Amniotic epithelial cell (primary cell): ENCODE data around the gene OR7E24.
A peak's percentile ranks its signal among the peaks of the same experiment; 100 is the strongest.
"Not testable (repeated sequence)": the region's sequence is repeated elsewhere in the genome, so short reads cannot be mapped to it uniquely, and the experiment has no call there.

Experiments used
- DNase-seq: peaks from one replicate; pipeline ENCODE4 v3.0.0-alpha.2; 2010; ENCODE audit warnings: low read depth

OR7E24 gene

DNA sequence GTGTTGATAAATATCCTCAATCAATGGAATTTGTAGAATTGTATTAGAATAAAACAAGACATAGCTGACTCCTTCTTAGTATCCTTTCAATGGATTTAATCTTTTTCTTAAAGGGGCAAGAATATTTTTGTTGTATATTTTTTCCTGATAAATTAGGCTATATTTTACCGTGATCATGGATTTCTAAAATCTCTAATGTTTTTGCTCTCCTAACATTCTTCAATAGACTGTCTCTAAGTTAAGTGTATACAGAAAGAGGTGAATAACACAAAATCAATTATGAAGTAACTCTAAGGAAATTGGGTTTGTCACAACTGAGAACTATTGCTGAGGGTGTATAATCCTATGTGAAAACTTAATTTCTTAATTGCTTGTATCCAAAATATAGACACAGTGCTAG lies at the start of gene OR7E24:
TSS of gene OR7E24 (plus strand) at position 301 of the 400 bp plus-strand sequence. CDS start 114 bp downstream, outside the sequence.
- DNase-seq: no peak

DNA sequence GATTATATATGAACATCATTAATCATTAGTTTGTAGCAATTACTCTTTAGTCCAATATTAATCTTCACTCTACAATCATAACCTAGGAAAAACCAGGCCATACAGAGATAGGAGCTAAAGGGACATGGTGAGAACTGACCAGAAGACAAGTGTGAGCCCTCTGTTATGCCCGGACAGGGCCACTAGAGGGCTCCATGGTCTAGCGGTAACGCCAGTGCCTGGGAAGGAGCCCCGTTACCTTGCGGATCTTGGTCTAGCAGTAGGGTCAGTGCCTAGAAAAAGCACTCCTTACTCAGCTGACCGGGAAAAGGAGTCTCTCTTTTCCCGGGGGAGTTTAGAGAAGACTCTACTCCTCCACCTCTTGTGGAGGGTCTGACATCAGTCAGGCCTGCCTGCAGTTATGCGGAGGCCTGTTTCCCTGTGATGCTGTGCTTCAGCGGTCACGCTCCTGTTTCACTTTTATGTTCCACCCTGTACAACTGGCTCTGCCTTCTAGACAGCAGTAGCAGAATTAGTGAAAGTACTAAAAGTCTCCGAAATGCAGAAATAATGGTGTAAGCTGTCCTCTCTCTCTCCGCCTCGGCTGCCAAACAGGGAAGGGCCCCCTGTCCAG lies 45.1 kb upstream of the OR7E24 start:
- peak; percentile 51 for DNase-seq

DNA sequence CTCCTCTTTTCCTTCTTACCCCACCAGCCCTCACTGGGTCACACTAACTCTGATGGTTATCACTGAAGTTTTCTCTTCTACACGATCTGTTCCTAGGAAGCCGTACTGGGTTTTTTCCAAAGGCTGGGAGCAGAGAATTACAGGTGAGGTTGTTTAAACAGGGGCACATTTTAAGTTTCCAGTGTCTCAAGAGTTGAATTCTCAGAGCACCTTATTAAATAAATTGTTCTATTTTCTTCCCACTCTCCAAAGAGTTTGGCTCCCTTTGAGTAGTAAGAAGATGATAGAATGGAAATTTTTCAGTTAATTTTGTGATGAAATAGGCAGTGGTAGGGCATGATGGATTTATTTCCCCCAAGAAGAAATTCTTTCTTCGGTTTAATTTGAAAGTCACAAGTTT lies 31.2 kb upstream of the OR7E24 start, which contains the start of gene OR7D4:
TSS of gene OR7D4 (minus strand) at position 101 of the 400 bp plus-strand sequence. CDS start 4,752 bp downstream, outside the sequence.
- no peak for DNase-seq

DNA sequence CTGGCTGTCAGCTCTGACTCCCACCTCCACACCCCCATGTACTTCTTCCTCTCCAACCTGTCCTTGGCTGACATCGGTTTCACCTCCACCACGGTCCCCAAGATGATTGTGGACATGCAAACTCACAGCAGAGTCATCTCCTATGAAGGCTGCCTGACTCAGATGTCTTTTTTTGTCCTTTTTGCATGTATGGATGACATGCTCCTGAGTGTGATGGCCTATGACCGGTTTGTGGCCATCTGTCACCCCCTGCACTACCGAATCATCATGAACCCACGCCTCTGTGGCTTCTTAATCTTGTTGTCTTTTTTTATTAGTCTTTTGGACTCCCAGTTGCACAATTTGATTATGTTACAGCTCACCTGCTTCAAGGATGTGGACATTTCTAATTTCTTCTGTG lies 506 bp downstream of the OR7E24 start:
- no peak for DNase-seq

DNA sequence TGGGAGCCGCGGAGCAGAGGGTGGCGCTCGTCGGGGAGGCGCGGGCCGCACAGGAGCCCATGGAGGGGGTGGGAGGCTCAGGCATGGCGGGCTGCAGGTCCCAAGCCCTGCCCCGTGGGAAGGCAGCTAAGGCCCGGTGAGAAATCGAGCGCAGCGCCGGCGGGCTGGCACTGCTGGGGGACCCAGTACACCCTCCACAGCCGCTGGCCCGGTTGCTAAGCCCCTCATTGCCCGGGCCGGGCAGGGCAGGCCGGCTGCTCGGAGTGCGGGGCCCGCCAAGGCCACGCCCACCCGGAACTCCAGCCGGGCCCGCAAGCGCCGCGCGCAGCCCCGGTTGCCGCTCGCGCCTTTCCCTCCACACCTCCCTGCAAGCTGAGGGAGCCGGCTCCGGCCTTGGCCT lies 32.8 kb downstream of the OR7E24 start:
- not testable (repeated sequence) for DNase-seq

DNA sequence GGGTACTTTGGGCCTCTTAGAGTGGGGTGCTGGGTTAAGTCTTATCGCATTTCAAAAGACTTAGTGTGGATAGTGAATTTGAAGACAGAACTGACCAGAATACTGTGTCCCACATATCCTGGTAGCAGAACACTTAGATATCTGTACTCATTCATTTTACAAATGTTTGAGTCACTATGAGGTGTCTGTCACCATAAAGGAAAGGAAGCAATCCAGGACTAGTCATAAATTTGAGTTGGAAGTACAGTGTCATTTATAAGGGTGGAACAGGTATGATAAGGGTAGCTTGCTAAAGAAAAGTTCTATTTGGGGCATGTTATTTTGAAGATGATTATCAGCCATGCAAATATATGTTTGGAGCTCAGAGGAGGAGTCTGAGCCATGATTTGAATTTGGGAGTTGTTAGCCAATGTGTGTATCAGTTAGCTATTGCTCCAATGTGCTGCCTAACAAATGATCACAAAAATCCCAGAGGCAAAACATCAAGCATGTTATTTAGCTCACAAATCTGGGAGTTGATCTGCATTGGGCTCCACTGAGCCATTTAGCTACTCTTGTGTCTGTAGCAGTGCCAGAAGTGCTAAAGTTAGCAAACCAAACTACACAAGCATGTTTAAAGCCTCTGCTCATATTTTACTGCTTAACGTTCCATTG lies 38.6 kb downstream of the OR7E24 start:
- DNase-seq: no peak

DNA sequence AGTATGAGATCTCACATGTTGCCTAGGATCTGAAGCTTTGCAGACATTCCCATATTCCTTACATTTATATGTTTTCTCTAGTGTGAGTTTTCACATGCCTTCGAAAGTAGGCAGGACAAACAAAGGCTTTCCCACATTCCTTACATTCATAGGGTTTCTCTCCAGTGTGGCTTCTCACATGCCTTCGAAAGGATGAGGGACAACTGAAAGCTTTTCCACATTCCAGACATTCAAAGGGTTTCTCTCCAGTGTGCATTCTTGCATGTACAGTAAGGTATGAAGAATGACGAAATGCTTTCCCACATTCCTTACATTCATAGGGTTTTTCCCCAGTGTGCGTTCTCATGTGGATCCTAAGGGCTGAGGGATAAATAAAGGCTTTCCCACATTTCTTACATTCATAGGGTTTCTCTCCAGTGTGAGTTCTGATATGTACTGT lies 44.7 kb downstream of the OR7E24 start:
- peak; percentile 20 for DNase-seq

DNA sequence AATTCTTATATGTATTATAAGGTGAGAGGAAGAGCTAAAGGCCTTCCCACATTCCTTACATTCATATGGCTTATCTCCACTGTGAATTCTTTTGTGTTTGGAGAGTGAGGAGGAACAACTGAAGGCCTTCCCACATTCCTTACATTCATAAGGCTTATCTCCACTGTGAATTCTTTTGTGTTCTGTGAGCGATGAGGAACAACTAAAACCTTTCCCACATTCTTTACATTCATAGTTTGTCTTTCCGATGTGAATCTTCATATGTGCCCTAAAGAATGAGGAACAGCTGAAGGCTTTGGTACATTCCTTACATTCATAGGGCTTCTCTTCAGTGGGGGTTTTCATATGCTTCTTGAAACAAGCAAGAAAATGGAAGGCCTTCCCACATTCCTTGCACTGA lies 45.6 kb downstream of the OR7E24 start:
- peak; percentile 5 for DNase-seq
